ENCODE data around the gene COX8A.

The COX8A gene

DNA sequence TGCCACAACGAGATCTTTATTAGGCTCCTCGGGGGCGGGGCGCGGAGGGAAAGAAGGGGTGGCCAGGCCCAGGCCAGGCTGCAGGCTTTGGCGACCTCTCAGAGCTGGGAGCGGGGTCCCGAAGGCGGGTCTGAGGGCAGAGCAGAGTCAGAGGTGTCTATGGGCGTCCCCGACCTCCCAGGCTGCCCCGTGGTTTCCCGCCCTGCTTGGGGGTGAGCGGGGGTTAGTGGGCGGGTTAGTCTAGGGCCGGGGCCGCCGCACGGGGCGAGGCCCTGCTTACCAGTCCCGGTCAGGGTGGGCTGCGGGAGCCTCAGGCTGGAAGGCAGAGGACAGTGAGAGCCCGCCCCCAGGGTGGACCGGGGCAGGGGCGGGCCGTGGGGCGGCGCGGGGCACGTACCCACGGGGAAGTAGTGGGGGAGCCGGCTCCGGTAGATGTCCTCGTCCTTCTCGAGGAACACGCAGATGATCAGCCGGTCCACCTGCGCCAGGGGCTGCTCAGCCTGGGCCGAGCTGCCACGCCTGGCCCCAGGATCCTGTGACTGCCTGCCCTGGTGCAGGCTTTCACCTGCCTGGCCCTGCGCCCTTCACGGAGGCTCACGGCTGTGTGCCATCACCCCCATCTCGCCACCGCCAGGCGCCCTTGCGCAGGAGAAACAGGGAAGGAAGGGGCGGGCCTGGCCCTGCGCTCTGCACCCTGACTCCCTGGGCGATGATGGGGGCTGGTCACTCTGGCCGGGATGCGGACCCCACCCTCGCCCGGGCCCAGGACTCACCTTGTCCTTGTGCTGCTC, 24.3 kb downstream of the COX8A start:
- H3K4me3 ChIP-seq (ENCODE audit: low read depth, low read length), result no peak overlapping the region
- TF ChIP-seq, protein P1, sequence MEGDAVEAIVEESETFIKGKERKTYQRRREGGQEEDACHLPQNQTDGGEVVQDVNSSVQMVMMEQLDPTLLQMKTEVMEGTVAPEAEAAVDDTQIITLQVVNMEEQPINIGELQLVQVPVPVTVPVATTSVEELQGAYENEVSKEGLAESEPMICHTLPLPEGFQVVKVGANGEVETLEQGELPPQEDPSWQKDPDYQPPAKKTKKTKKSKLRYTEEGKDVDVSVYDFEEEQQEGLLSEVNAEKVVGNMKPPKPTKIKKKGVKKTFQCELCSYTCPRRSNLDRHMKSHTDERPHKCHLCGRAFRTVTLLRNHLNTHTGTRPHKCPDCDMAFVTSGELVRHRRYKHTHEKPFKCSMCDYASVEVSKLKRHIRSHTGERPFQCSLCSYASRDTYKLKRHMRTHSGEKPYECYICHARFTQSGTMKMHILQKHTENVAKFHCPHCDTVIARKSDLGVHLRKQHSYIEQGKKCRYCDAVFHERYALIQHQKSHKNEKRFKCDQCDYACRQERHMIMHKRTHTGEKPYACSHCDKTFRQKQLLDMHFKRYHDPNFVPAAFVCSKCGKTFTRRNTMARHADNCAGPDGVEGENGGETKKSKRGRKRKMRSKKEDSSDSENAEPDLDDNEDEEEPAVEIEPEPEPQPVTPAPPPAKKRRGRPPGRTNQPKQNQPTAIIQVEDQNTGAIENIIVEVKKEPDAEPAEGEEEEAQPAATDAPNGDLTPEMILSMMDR (IDR thresholded peaks at IDR 0.05; ENCODE audit: low read depth, low read length), result no peak

DNA sequence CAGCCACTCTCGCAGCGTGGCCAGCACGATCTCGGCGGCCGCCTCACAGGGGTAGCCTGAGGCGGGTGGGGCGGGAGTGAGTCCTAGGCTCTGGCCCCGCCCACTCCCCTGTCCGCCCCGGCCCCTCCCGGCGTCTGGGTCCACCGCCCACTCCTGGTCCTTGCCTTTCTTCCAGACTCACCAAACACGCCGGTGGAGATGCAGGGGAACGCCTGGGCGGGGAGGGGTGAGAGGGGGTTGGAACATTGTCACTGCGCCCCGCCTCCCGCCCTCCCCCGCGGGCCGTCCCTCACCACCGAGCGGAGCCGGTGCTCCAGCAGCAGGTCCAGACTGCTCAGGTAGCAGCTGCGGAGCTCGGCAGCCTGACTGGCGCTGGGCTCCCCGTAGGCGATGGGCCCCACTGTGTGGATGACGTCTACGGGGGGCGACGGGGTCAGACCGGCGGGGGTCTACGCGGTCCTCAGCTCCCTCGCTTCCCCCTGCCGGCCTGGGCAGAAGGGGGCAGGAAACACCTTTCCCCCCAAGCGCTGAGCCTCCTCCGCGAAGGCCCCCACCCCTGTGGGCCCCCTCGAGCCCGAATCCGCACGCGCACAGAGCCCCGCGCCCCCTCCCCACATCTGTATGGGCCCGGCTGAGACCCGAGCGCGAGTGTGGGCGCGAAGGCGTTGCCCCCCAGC, 25.1 kb downstream of the COX8A start:
- H3K4me3 ChIP-seq (ENCODE audit: low read depth, low read length), result no peak overlapping the region
- TF ChIP-seq, protein P1 (IDR thresholded peaks at IDR 0.05; ENCODE audit: low read depth, low read length), result no peak

- TF ChIP-seq, protein P1 (IDR thresholded peaks at IDR 0.05; ENCODE audit: low read depth, low read length), result peak; percentile 40
- no peak overlapping the region for H3K4me3 ChIP-seq (ENCODE audit: low read depth, low read length)
These were observed 25.8 kb downstream of the COX8A start for GRCh38 chr11:64000026-64000739.

DNA sequence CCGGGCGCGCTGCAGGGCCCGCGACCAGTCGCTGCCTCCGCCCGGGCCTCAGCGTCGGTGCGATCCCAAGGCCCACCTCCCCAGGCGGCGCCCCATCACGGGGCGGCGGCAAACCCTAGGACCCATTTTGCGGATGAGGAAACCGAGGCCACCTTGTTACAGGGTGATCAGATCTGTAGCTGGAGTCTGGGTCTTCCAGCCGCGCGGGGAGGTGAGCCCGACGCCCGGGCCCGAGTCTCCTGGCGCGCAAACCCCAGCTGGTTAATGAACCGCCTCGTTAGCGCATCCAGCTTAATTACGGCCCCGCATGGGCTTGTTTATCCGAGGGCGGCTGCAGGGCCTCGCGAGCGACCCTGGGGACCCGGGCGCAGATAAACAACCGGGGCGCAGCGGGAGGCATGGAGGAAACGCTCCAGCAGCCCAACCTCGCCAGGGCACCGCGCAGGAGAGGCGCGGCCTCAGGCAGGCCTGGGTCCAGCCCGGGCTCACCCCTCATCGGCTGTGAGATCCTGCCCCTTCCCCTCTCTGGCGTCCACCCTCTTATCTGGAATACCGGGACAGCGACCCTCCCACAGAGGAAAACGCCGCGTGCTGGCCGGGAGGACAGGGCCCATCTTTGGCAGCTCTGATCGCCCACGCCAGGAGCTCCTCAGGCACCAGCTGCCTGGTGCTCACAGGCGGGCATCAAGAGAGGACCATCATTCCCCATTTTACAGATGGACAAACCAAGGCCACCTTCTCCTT, 26.5 kb downstream of the COX8A start:
- TF ChIP-seq, protein P1 (IDR thresholded peaks at IDR 0.05; ENCODE audit: low read depth, low read length), result no peak
- H3K4me3 ChIP-seq (ENCODE audit: low read depth, low read length), result no peak overlapping the region

DNA sequence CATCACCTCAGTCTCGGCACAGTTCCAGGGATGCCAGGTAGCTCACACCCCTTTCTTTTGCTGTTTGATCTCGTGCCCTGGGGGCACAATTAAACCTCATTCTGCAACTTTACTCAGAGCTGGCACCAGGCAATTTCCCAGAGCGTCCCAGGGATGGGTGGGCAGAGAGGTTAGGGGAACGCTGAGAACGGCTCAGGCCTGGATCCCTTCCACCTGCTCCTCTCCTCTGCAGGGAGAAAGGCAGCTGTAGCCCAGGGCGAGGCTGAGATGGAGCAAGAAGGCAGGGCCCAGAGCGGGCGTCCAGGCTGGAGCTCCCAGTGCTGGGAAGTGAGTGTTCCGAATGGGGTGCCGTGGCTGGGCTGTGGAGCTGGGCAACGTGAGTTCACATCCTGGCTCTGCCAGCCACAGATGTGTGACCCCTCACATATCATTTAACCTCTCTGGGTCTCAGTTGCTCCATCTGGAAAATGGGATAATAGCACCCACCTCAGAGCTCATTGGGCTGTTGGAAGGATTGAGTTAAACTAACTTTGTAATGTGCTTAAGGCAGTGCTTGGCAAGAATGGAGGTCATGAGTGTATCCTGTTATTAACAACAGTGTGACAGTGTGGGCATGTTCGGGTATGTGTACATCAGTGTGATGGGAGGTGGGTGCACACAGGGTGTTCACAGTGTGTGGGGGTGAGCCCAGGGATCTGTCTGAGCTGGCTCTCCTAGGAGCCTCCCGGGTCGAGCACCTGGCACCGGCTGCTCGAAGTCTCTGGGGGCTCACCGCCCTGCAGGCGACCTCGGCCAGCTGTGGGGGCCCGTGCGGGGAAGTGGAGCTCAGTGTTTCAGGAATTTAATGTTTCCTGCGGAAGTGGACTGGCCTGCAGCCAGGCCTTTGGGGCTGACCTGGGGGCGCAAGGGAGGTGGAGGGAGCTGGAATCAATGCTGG, 27.3 kb downstream of the COX8A start:
- TF ChIP-seq, protein P1 (IDR thresholded peaks at IDR 0.05; ENCODE audit: low read depth, low read length), result no peak

More for the DNA sequence above, 27.3 kb downstream of the COX8A start:
- no peak overlapping the region for H3K4me3 ChIP-seq (ENCODE audit: low read depth, low read length)

All from WI38 (cell line).